Panc1 (cell line): ENCODE data around the gene CAD. TPM values are rescaled to one million over a fixed set of nuclear protein-coding genes. Genes with fewer than 3 reads are reported as not detected.

ENCODE experiments used
- ATAC-seq: fragments of 200-7000 bp; cut with Tn5 transposase; 2 replicates; pipeline ENCODE4 v1.9.1; 2020; ENCODE audit warnings: mild to moderate bottlenecking, moderate library complexity
- BruUV-seq: library from RNA; stranded (reverse); fragments of 400-500 nt; replicated peaks from 2 replicates; lab custom pipeline; 2021; lab: Mats Ljungman, UMichigan
- CTCF ChIA-PET: fragments of 300-600 bp; sonication (Branson Sonifier 250); formaldehyde crosslinking; loops from one replicate; lab custom pipeline; 2022; ENCODE audit warnings: antibody characterized with exemption; lab: Charles Lee
- POLR2A ChIA-PET: fragments of 300-600 bp; sonication (Branson Sonifier 250); formaldehyde crosslinking; loops from one replicate; lab custom pipeline; 2022; ENCODE audit warnings: antibody characterized with exemption; lab: Charles Lee
- DNase-seq: peaks from one replicate; pipeline ENCODE4 v3.0.0-alpha.2; 2010; ENCODE audit warnings: low read depth, low spot score
- H3K27ac ChIP-seq: 2 replicates; pipeline ENCODE4 v1.5.1; 2011; ENCODE audit warnings: mild to moderate bottlenecking, low read length, inconsistent platforms
- H3K27me3 ChIP-seq: fragments of 200-500 bp; sonication (Bioruptor generic); 2 replicates; pipeline ENCODE4 v1.6.0; 2014; ENCODE audit warnings: low read length, inconsistent platforms; ENCODE audit not compliant: control insufficient read depth, insufficient read depth
- H3K36me3 ChIP-seq: fragments of 200-500 bp; sonication (Bioruptor generic); 2 replicates; pipeline ENCODE4 v1.5.1; 2014; ENCODE audit warnings: inconsistent platforms, mild to moderate bottlenecking, low read length, moderate library complexity; ENCODE audit not compliant: control insufficient read depth, insufficient read depth
- H3K4me1 ChIP-seq: 2 replicates; pipeline ENCODE4 v1.5.1; 2011; ENCODE audit warnings: inconsistent platforms, mild to moderate bottlenecking, low read length, moderate library complexity; ENCODE audit not compliant: control insufficient read depth, insufficient read depth
- H3K4me3 ChIP-seq, 2 experiments: 2 replicates each; pipeline ENCODE4 v1.5.1; 2011 to 2012; ENCODE audit warnings: low read depth in 2 of 2, low read length in 2 of 2, mild to moderate bottlenecking in 2 of 2, inconsistent platforms in 1 of 2, moderate library complexity in 1 of 2
- H3K9me3 ChIP-seq: fragments of 200-500 bp; sonication (Bioruptor generic); 2 replicates; pipeline ENCODE4 v1.5.1; 2014; ENCODE audit warnings: low read depth, mild to moderate bottlenecking, inconsistent platforms, low read length, moderate library complexity; ENCODE audit not compliant: control insufficient read depth, insufficient read depth
- POLR2AphosphoS5 ChIP-seq: IDR thresholded peaks from 2 replicates; pipeline ENCODE4 v1.6.1; 2012; ENCODE audit warnings: mild to moderate bottlenecking, low read depth, low read length, moderate library complexity
- SIN3A ChIP-seq: IDR thresholded peaks from 2 replicates; pipeline ENCODE4 v1.6.1; 2012; ENCODE audit warnings: low read depth, mild to moderate bottlenecking, low read length, moderate library complexity, borderline replicate concordance; ENCODE audit not compliant: insufficient read depth
- TCF7L2 ChIP-seq: IDR thresholded peaks from 2 replicates; pipeline ENCODE4 v1.6.1; 2011; ENCODE audit warnings: mild to moderate bottlenecking, low read depth, low read length, inconsistent platforms
- in situ Hi-C: cut with HindIII; loops from 2 replicates; pipeline ENCODE4 v1.10.0; 2016; ENCODE audit warnings: low sequenced_read_pairs, low pct_unique_long_range_greater_than_20kb
- intact Hi-C: fragments of 100-400 bp; cut with micrococcal nuclease; formaldehyde crosslinking; loops from one replicate; pipeline ENCODE4 v1.10.0; 2022; ENCODE audit not compliant: unreplicated experiment
- total RNA-seq: library from RNA; stranded (reverse); gene quantifications from one replicate; pipeline ENCODE4 v1.2.1, GENCODE V29; 2021; ENCODE audit not compliant: unreplicated experiment
- TF ChIP-seq, protein P1 (sequence below): fragments of 450-650 bp; IDR thresholded peaks from 2 replicates; pipeline ENCODE4 v1.5.1; 2017; ENCODE audit warnings: mild to moderate bottlenecking
- TF ChIP-seq, protein P2 (sequence below), 2 experiments: IDR thresholded peaks; 2 replicates each; pipeline ENCODE4 v1.6.1; 2011 to 2012; ENCODE audit warnings: low read depth in 2 of 2, control low read depth in 1 of 2, low read length in 1 of 2, mild to moderate bottlenecking in 1 of 2, moderate library complexity in 1 of 2; ENCODE audit not compliant: insufficient read depth in 1 of 2

CAD gene
- total RNA-seq, 1 experiment from 2014 or later: 76.7 TPM

DNA sequence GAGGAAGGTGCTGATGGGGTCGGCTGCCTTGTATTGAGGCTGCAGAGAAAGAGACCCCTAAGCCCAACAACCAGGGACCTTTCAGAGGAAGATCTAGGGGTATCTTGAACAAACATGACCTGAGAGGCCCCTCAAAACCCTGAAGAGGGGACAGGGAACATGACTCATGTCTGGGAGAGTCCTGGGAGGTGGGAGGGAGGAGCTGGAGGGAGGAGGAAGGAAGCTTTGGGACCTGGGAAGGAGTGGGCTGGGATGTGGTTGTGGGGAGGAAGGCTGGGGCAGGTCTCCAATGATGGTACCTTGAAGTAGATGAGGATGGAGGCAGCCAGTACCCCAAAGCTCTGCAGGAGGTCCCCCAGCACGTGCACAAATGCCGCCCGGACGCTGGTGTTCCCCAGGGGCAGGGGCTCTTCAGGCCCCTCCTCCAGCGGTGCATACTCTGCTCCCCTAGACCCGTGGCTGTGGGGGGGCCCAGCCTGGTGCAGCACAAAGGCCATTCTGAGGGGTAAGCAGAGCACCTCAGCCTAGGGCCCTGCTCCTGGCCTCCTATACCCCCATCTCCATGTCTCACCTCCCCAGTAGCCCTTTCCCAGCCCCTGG, 39.8 kb downstream of the CAD start:
- H3K27ac ChIP-seq: no peak overlapping the region
- no peaks in the 10 kb centered on the region for H3K36me3 ChIP-seq
- H3K27me3 ChIP-seq: peaks cover 12% of the 10 kb centered on the region
- intact Hi-C loops: no loop called here
- ChIA-PET POLR2A (no interaction called here), CTCF (no interaction called here)
- H3K9me3 ChIP-seq: no peaks in the 10 kb centered on the region
- H3K4me1 ChIP-seq: no peaks in the 10 kb centered on the region
- ATAC-seq (no peak), DNase-seq (no peak)
- no TSS peak for BruUV-seq
- H3K4me3 ChIP-seq: no peak overlapping the region
- no peak for TF ChIP-seq SIN3A
- TF ChIP-seq, protein P1, sequence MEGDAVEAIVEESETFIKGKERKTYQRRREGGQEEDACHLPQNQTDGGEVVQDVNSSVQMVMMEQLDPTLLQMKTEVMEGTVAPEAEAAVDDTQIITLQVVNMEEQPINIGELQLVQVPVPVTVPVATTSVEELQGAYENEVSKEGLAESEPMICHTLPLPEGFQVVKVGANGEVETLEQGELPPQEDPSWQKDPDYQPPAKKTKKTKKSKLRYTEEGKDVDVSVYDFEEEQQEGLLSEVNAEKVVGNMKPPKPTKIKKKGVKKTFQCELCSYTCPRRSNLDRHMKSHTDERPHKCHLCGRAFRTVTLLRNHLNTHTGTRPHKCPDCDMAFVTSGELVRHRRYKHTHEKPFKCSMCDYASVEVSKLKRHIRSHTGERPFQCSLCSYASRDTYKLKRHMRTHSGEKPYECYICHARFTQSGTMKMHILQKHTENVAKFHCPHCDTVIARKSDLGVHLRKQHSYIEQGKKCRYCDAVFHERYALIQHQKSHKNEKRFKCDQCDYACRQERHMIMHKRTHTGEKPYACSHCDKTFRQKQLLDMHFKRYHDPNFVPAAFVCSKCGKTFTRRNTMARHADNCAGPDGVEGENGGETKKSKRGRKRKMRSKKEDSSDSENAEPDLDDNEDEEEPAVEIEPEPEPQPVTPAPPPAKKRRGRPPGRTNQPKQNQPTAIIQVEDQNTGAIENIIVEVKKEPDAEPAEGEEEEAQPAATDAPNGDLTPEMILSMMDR: no peak
- TF ChIP-seq POLR2AphosphoS5: no peak
- no peak for TF ChIP-seq TCF7L2
- TF ChIP-seq, protein P2, sequence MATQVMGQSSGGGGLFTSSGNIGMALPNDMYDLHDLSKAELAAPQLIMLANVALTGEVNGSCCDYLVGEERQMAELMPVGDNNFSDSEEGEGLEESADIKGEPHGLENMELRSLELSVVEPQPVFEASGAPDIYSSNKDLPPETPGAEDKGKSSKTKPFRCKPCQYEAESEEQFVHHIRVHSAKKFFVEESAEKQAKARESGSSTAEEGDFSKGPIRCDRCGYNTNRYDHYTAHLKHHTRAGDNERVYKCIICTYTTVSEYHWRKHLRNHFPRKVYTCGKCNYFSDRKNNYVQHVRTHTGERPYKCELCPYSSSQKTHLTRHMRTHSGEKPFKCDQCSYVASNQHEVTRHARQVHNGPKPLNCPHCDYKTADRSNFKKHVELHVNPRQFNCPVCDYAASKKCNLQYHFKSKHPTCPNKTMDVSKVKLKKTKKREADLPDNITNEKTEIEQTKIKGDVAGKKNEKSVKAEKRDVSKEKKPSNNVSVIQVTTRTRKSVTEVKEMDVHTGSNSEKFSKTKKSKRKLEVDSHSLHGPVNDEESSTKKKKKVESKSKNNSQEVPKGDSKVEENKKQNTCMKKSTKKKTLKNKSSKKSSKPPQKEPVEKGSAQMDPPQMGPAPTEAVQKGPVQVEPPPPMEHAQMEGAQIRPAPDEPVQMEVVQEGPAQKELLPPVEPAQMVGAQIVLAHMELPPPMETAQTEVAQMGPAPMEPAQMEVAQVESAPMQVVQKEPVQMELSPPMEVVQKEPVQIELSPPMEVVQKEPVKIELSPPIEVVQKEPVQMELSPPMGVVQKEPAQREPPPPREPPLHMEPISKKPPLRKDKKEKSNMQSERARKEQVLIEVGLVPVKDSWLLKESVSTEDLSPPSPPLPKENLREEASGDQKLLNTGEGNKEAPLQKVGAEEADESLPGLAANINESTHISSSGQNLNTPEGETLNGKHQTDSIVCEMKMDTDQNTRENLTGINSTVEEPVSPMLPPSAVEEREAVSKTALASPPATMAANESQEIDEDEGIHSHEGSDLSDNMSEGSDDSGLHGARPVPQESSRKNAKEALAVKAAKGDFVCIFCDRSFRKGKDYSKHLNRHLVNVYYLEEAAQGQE (IDR thresholded peaks at IDR 0.05; ENCODE audit: insufficient read depth in 1 of 2, low read depth in 2 of 2, low read length in 1 of 2): no peak
- in situ Hi-C loops: no loop called here

DNA sequence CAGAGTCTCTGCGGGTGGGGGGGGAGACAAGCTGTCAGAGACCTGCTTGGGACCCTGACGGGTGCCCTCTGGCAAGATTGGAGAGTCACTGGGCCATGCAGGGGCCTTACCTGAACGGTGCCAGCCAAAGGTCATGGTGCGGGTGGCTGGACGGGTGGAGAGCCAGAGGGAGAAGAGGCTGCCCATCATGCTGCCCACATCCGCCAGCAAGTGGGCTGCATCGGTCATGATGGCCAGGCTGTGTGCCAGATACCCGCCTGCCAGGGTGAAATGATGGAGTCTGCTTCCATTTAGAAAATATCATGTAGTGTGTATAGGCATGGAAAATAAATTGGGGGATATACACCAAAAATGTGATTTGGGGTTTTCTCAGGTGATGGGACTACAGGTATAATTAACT, 40.9 kb downstream of the CAD start:
- in situ Hi-C loops (no loop called here), intact Hi-C loops (no loop called here)
- H3K4me3 ChIP-seq: no peak overlapping the region
- ChIA-PET POLR2A (no interaction called here), CTCF (no interaction called here)
- no peaks in the 10 kb centered on the region for H3K36me3 ChIP-seq
- BruUV-seq: no TSS peak
- no peaks in the 10 kb centered on the region for H3K9me3 ChIP-seq
- no peak for ATAC-seq
- H3K4me1 ChIP-seq: peaks cover under 1% of the 10 kb centered on the region; the same call in 1 of the 2 replicates
- no peak for DNase-seq
- H3K27me3 ChIP-seq: peaks cover 12% of the 10 kb centered on the region
- no peak overlapping the region for H3K27ac ChIP-seq
- TF ChIP-seq POLR2AphosphoS5 (no peak), TCF7L2 (no peak), SIN3A (no peak)
- TF ChIP-seq, protein P2 (IDR thresholded peaks at IDR 0.05; ENCODE audit: insufficient read depth in 1 of 2, low read depth in 2 of 2, low read length in 1 of 2): no peak
- TF ChIP-seq, protein P1: no peak
